K562 (cell line): ENCODE data around the gene B4GALNT4. TPM values are rescaled to one million over a fixed set of nuclear protein-coding genes. Genes with fewer than 3 reads are reported as not detected.

ENCODE experiments used
- ATAC-seq: fragments of 200-7000 bp; cut with Tn5 transposase; 3 replicates; pipeline ENCODE4 v1.9.1; 2020; ENCODE audit warnings: moderate library complexity
- BruUV-seq: library from RNA; stranded (reverse); fragments of 400-500 nt; replicated peaks from 2 replicates; lab custom pipeline; 2021; lab: Mats Ljungman, UMichigan
- CTCF ChIA-PET: fragments of 300-600 bp; formaldehyde crosslinking; extraction: SDS; loops from one replicate; lab custom pipeline; 2021; ENCODE audit warnings: low intra/inter-chr PET ratio; lab: Yijun Ruan, JAX
- POLR2A ChIA-PET: fragments of 300-600, 350-650 bp; sonication (Branson Sonifier 250); formaldehyde crosslinking; extraction: SDS; loops from one replicate; lab custom pipeline; 2021; ENCODE audit warnings: antibody characterized with exemption, inconsistent platforms; lab: Yijun Ruan, JAX
- DNase-seq, 4 experiments: peaks; one replicate each; pipeline versions ENCODE4 v3.0.0 to v3.0.0-alpha.2; 2011 to 2018; ENCODE audit warnings: low spot score in 3 of 4, mixed read lengths in 3 of 4; ENCODE audit errors: extremely low read depth in 1 of 4
- FAIRE-seq: peaks from 2 replicates; lab custom pipeline; 2011; peaks lifted over from hg19 to GRCh38; lab: Jason Lieb, UNC
- H2AFZ ChIP-seq: 2 replicates; pipeline ENCODE4 v1.6.0; 2011; ENCODE audit warnings: low read depth, low read length, control low read depth, inconsistent platforms
- H3K27ac ChIP-seq: fragments of 200-600 bp; 3 replicates; pipeline ENCODE4 v1.8.0; 2011; ENCODE audit warnings: low read depth, mild to moderate bottlenecking, control low read depth, inconsistent platforms, low read length, moderate library complexity, mixed read lengths; ENCODE audit errors: extremely low read depth
- H3K27me3 ChIP-seq, 2 experiments: fragments of 300-600 bp in 1 of 2; 2 replicates in 1 of 2; 3 replicates in 1 of 2; pipeline versions ENCODE4 v1.6.0 to v1.8.0; 2011; ENCODE audit warnings: inconsistent platforms in 2 of 2, low read length in 2 of 2, mild to moderate bottlenecking in 1 of 2, mixed read lengths in 1 of 2, moderate library complexity in 1 of 2; ENCODE audit not compliant: control insufficient read depth in 2 of 2, insufficient read depth in 2 of 2
- H3K36me3 ChIP-seq: fragments of 300-600 bp; 3 replicates; pipeline ENCODE4 v1.8.0; 2011; ENCODE audit warnings: mild to moderate bottlenecking, low read length, inconsistent platforms; ENCODE audit not compliant: control insufficient read depth, insufficient read depth
- H3K4me1 ChIP-seq, 2 experiments: fragments of 200-600 bp in 1 of 2; replicated peaks in 1 of 2; 2 replicates in 1 of 2; 3 replicates in 1 of 2; pipeline versions ENCODE4 v1.5.1 to v1.8.0; 2011; ENCODE audit warnings: inconsistent platforms in 2 of 2, low read length in 2 of 2, mild to moderate bottlenecking in 1 of 2, mixed read lengths in 1 of 2, moderate library complexity in 1 of 2; ENCODE audit not compliant: control insufficient read depth in 2 of 2, insufficient read depth in 2 of 2
- H3K4me2 ChIP-seq: 2 replicates; pipeline ENCODE4 v1.6.1; 2011; ENCODE audit warnings: low read length, control low read depth, inconsistent platforms, mixed read lengths; ENCODE audit not compliant: insufficient read depth
- H3K4me3 ChIP-seq: fragments of 200-600 bp; sonication (generic), shearing (Covaris generic); 2 replicates; pipeline ENCODE4 v1.5.1; 2016; ENCODE audit warnings: control low read depth, inconsistent platforms
- H3K79me2 ChIP-seq: fragments of 200-600 bp; 3 replicates; pipeline ENCODE4 v1.8.0; 2011; ENCODE audit warnings: low read length, inconsistent platforms; ENCODE audit not compliant: control insufficient read depth, insufficient read depth
- H3K9ac ChIP-seq, 2 experiments: 2 replicates each; pipeline versions ENCODE4 v1.6.0 to v1.6.1; 2011; ENCODE audit warnings: low read depth in 2 of 2, low read length in 2 of 2, control low read depth in 1 of 2, inconsistent platforms in 1 of 2, mild to moderate bottlenecking in 1 of 2, mixed read lengths in 1 of 2; ENCODE audit not compliant: insufficient read depth in 1 of 2
- H3K9me1 ChIP-seq: one replicate; pipeline ENCODE4 v1.6.0; 2011; ENCODE audit warnings: inconsistent platforms, mild to moderate bottlenecking, low read length, moderate library complexity; ENCODE audit not compliant: control insufficient read depth, insufficient read depth
- H3K9me3 ChIP-seq: replicated peaks from 2 replicates; pipeline ENCODE4 v1.5.1; 2011; ENCODE audit warnings: low read depth, low read length, inconsistent platforms; ENCODE audit not compliant: control insufficient read depth, insufficient read depth
- H4K20me1 ChIP-seq: replicated peaks from 2 replicates; pipeline ENCODE4 v1.6.1; 2011; ENCODE audit warnings: low read length, inconsistent platforms, mixed read lengths; ENCODE audit not compliant: control insufficient read depth, insufficient read depth
- ADNP ChIP-seq: fragments of 200-800 bp; sonication (Bioruptor generic); IDR thresholded peaks from 2 replicates; pipeline ENCODE4 v1.6.1; 2016; ENCODE audit warnings: missing genetic modification characterization, missing compliant biosample characterization
- C11orf30 ChIP-seq: fragments of 450-650 bp; IDR thresholded peaks from 2 replicates; pipeline ENCODE4 v1.6.1; 2016; ENCODE audit warnings: low read depth, mild to moderate bottlenecking
- FOXJ3 ChIP-seq: sonication (generic); formaldehyde crosslinking; IDR thresholded peaks from 2 replicates; pipeline ENCODE4 v1.4.0; 2020; ENCODE audit warnings: mild to moderate bottlenecking, missing genetic modification reagents
- GATA2 ChIP-seq: sonication (generic); formaldehyde crosslinking; IDR thresholded peaks from 2 replicates; pipeline ENCODE4 v1.4.0; 2020; ENCODE audit warnings: mild to moderate bottlenecking, missing genetic modification reagents
- HDAC1 ChIP-seq, 2 experiments: fragments of 450-650 bp; IDR thresholded peaks; 2 replicates each; pipeline ENCODE4 v1.6.1; 2016 to 2017; ENCODE audit warnings: inconsistent platforms in 1 of 2, mild to moderate bottlenecking in 1 of 2, moderate library complexity in 1 of 2
- HNRNPUL1 ChIP-seq: fragments of 200-400 bp; formaldehyde crosslinking; IDR thresholded peaks from 2 replicates; pipeline ENCODE4 v1.6.1; 2017; ENCODE audit warnings: low read length
- NFIC ChIP-seq: fragments of 450-650 bp; IDR thresholded peaks from 2 replicates; pipeline ENCODE4 v1.6.1; 2017; ENCODE audit warnings: mild to moderate bottlenecking, inconsistent platforms
- PCBP2 ChIP-seq: fragments of 200-400 bp; formaldehyde crosslinking; IDR thresholded peaks from 2 replicates; pipeline ENCODE4 v1.6.1; 2018; ENCODE audit warnings: low read length, low read depth, mild to moderate bottlenecking, moderate library complexity; ENCODE audit not compliant: poor library complexity, severe bottlenecking
- PHF8 ChIP-seq: fragments of 200-600 bp; sonication (generic); IDR thresholded peaks from 2 replicates; pipeline ENCODE4 v1.6.1; 2012; ENCODE audit warnings: mixed run types, mild to moderate bottlenecking, inconsistent platforms, low read length, moderate library complexity, borderline replicate concordance
- RBM22 ChIP-seq: fragments of 200-400 bp; formaldehyde crosslinking; IDR thresholded peaks from 2 replicates; pipeline ENCODE4 v1.6.1; 2018; ENCODE audit warnings: low read length, low read depth; ENCODE audit not compliant: poor library complexity, severe bottlenecking
- SAP30 ChIP-seq: fragments of 200-600 bp; sonication (generic); IDR thresholded peaks from 2 replicates; pipeline ENCODE4 v1.6.1; 2012; ENCODE audit warnings: borderline replicate concordance, low read depth, mild to moderate bottlenecking, moderate library complexity, low read length, control low read depth, inconsistent platforms; ENCODE audit not compliant: insufficient read depth, poor library complexity, severe bottlenecking
- TOE1 ChIP-seq, 2 experiments: fragments of 450-650 bp in 1 of 2; sonication (generic) in 1 of 2; formaldehyde crosslinking in 1 of 2; IDR thresholded peaks; 2 replicates each; pipeline versions ENCODE4 v1.7.1 to v1.8.0; 2016 to 2022; ENCODE audit warnings: borderline replicate concordance in 2 of 2, mild to moderate bottlenecking in 2 of 2, antibody characterized with exemption in 1 of 2, inconsistent platforms in 1 of 2, low read depth in 1 of 2, missing genetic modification reagents in 1 of 2, moderate library complexity in 1 of 2
- ZFP30 ChIP-seq: fragments of 250-450 bp; sonication (Bioruptor Pico); IDR thresholded peaks from 2 replicates; pipeline ENCODE4 v1.8.0; 2022; ENCODE audit warnings: moderate library complexity, mild to moderate bottlenecking, inconsistent platforms, borderline replicate concordance
- ZFX ChIP-seq: sonication (generic); formaldehyde crosslinking; IDR thresholded peaks from 2 replicates; pipeline ENCODE4 v1.8.0; 2022; ENCODE audit warnings: mild to moderate bottlenecking, missing genetic modification reagents, moderate library complexity
- ZNF174 ChIP-seq: fragments of 250-450 bp; sonication (Bioruptor Pico); IDR thresholded peaks from 2 replicates; pipeline ENCODE4 v1.4.0; 2020; ENCODE audit warnings: mild to moderate bottlenecking
- ZNF24 ChIP-seq: fragments of 450-650 bp; IDR thresholded peaks from 2 replicates; pipeline ENCODE4 v1.6.1; 2016
- WGBS: fragments of 100-300 bp; shearing (Covaris generic); methylation state at CpG from one replicate; pipeline ENCODE4 v1.1.6; 2016; ENCODE audit warnings: low coverage, mixed read lengths; ENCODE audit not compliant: insufficient coverage; ENCODE audit errors: missing lambda C conversion rate; 5-methylcytosine and 5-hydroxymethylcytosine counted together
- in situ Hi-C: fragments of 300-500 bp; cut with MboI; formaldehyde crosslinking; loops from 4 replicates; pipeline ENCODE4 v1.15.0; 2018; ENCODE audit warnings: inconsistent platforms, mixed read lengths
- intact Hi-C: fragments of 100-400 bp; cut with micrococcal nuclease; formaldehyde crosslinking; loops from 2 replicates; pipeline ENCODE4 v1.14.2; 2022
- polyA plus RNA-seq, 8 experiments: library from polyadenylated mRNA; depleted of rRNA in 4 of 8; stranded (reverse) in 5 of 8; unstranded in 3 of 8; fragments of >200 nt; fragmentation: Nextera tagmentation in 2 of 8; fragmentation: Illumina TruSeq in 1 of 8; extraction: Ambion mirVana in 2 of 8; extraction: Trizol in 1 of 8; gene quantifications; 2 replicates each; pipeline versions ENCODE4 v1.2.1 to v1.2.3, GENCODE V29; 2011 to 2014; ENCODE audit warnings: inconsistent platforms in 1 of 8, missing spikeins in 1 of 8
- total RNA-seq, 7 experiments: library from RNA; depleted of rRNA in 6 of 7; stranded (reverse); fragments of >200 nt in 6 of 7; fragmentation: Illumina TruSeq in 2 of 7; extraction: Trizol in 2 of 7; gene quantifications; 2 replicates each; pipeline versions ENCODE4 v1.2.1 to v1.2.3, GENCODE V29; 2011 to 2021; ENCODE audit warnings: low replicate concordance in 1 of 7
- TF ChIP-seq, protein P1 (sequence below): fragments of 250-450 bp; sonication (Bioruptor Pico); IDR thresholded peaks from 2 replicates; pipeline ENCODE4 v1.4.0; 2020; ENCODE audit warnings: mild to moderate bottlenecking
- TF ChIP-seq, protein P2 (sequence below): fragments of 450-650 bp; IDR thresholded peaks from 2 replicates; pipeline ENCODE4 v1.6.1; 2016; ENCODE audit warnings: low read depth, mild to moderate bottlenecking, moderate library complexity

Gene B4GALNT4
- total and polyA plus RNA-seq, 9 of the 15 experiments (the other 6 are each of a cell fraction or from before 2014, with no cell fraction given) = 0.20 to 37.1 (median 10.8) TPM; not detected in 1

DNA sequence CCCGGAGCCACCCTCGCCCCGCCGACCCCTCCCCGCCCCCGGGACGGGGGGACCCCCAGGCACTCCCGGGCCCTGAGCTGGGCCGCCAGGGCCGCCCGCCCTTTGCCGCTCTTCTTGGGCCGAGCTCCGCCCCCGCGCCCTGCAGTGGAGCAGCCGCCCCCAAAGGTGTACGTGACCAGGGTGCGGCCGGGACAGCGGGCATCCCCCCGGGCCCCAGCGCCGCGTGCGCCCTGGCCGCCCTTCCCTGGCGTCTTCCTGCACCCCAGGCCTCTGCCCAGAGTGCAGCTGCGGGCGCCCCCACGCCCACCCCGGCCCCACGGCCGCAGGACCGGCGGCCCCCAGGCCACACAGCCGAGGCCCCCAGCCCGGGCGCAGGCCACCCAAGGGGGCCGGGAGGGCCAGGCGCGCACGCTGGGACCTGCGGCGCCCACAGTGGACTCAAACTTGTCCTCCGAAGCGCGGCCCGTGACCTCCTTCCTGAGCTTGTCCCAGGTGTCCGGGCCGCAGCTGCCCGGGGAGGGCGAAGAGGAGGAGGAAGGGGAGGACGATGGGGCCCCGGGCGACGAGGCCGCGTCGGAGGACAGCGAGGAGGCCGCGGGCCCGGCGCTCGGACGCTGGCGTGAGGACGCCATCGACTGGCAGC is 7.4 kb downstream of the B4GALNT4 start:
- Histone ChIP-seq H3K4me1 (peaks cover 0 to 38% of the 10 kb centered on the region in 2 experiments; a peak in 2 of 5 replicates), H4K20me1 (no peaks in the 10 kb centered on the region), H3K79me2 (no peaks in the 10 kb centered on the region), H3K27ac (no peak overlapping the region), H3K27me3 (no peaks in the 10 kb centered on the region), H3K9me1 (no peaks in the 10 kb centered on the region), H3K4me2 (no peak overlapping the region), H3K36me3 (peaks cover 52% of the 10 kb centered on the region; the same call in 2 of the 3 replicates), H3K9me3 (peaks cover 2% of the 10 kb centered on the region), H2AFZ (no peak overlapping the region), H3K4me3 (no peak overlapping the region), H3K9ac (no peak overlapping the region)
- no TSS peak for BruUV-seq
- no peak for ATAC-seq
- POLR2A ChIA-PET = interaction anchor here (1.2 kb wide), 1 partner anchor 10 kb away, joined by 4 read pairs; no protein-coding TSS in a partner anchor
- intact Hi-C loops (no loop called here), in situ Hi-C loops (no loop called here)
- TF ChIP-seq PHF8 (no peak), PCBP2 (no peak), C11orf30 (no peak), ZNF24 (no peak), ZFX (CRISPR knock-in tag) (no peak), ZFP30 (no peak), ADNP (tag) (no peak), RBM22 (no peak), HNRNPUL1 (no peak), ZNF174 (CRISPR knock-in tag) (no peak), FOXJ3 (CRISPR knock-in tag) (no peak), GATA2 (CRISPR knock-in tag) (no peak), TOE1 (IDR thresholded peaks at IDR 0.05; ENCODE audit: borderline replicate concordance) (no peak), TOE1 (CRISPR knock-in tag; IDR thresholded peaks at IDR 0.05; ENCODE audit: borderline replicate concordance, low read depth) (no peak), NFIC (no peak), HDAC1 (IDR thresholded peaks at IDR 0.05) (no peak), SAP30 (no peak)
- TF ChIP-seq, protein P1, sequence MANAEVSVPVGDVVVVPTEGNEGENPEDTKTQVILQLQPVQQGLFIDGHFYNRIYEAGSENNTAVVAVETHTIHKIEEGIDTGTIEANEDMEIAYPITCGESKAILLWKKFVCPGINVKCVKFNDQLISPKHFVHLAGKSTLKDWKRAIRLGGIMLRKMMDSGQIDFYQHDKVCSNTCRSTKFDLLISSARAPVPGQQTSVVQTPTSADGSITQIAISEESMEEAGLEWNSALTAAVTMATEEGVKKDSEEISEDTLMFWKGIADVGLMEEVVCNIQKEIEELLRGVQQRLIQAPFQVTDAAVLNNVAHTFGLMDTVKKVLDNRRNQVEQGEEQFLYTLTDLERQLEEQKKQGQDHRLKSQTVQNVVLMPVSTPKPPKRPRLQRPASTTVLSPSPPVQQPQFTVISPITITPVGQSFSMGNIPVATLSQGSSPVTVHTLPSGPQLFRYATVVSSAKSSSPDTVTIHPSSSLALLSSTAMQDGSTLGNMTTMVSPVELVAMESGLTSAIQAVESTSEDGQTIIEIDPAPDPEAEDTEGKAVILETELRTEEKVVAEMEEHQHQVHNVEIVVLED = no peak
- TF ChIP-seq, protein P2, sequence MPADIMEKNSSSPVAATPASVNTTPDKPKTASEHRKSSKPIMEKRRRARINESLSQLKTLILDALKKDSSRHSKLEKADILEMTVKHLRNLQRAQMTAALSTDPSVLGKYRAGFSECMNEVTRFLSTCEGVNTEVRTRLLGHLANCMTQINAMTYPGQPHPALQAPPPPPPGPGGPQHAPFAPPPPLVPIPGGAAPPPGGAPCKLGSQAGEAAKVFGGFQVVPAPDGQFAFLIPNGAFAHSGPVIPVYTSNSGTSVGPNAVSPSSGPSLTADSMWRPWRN = no peak
- CTCF ChIA-PET = no interaction called here
- WGBS = 90% methylated on average over 4 of the region's 70 CpGs
- no peak for FAIRE-seq
- DNase-seq = no peak
